NCI-H2227 treated with DMSO at 0.1 percent for 48 hours (cell line): ENCODE results near the gene IFI6.
"Not testable (repeated sequence)": the region's sequence is repeated elsewhere in the genome, so short reads cannot be mapped to it uniquely, and the experiment has no call there.

ENCODE experiments used
- DNase-seq: peaks from one replicate; lab custom pipeline; 2025; lab: John Stamatoyannopoulos, UW

IFI6 gene

GRCh38 chr1:27650539-27651175, 21.3 kb downstream of the IFI6 start:
- no peak for DNase-seq

- DNase-seq: no peak
Measured at GRCh38 chr1:27650171-27650538, 21.8 kb downstream of the IFI6 start.

GRCh38 chr1:27649306-27649635, 22.7 kb downstream of the IFI6 start:
- DNase-seq: no peak

GRCh38 chr1:27648602-27649305, 23.2 kb downstream of the IFI6 start:
- no peak for DNase-seq

GRCh38 chr1:27647328-27647727, 24.7 kb downstream of the IFI6 start:
- DNase-seq: no peak

GRCh38 chr1:27646676-27647075, 25.3 kb downstream of the IFI6 start:
- DNase-seq: no peak

GRCh38 chr1:27645071-27645415, 26.9 kb downstream of the IFI6 start:
- DNase-seq: no peak

- DNase-seq: no peak
Measured at GRCh38 chr1:27644369-27645070, 27.5 kb downstream of the IFI6 start.

GRCh38 chr1:27643600-27644368, 28.2 kb downstream of the IFI6 start:
- DNase-seq: no peak

- DNase-seq: not testable (repeated sequence)
Measured at GRCh38 chr1:27640514-27640913, 31.5 kb downstream of the IFI6 start.

GRCh38 chr1:27638805-27639204, 33.2 kb downstream of the IFI6 start:
- DNase-seq: no peak

- DNase-seq: no peak
Measured at GRCh38 chr1:27638047-27638734, 33.8 kb downstream of the IFI6 start.

- DNase-seq: no peak
Measured at GRCh38 chr1:27635396-27636142, 36.4 kb downstream of the IFI6 start.

- DNase-seq: no peak
Measured at GRCh38 chr1:27634985-27635367, 37.0 kb downstream of the IFI6 start, which contains the start of gene FGR. FGR (minus strand) TSS chr1:27635185; CDS start chr1:27623916, 11,269 bp downstream.

GRCh38 chr1:27634177-27634984, 37.6 kb downstream of the IFI6 start:
- DNase-seq: no peak

- DNase-seq: no peak
Measured at GRCh38 chr1:27633640-27634176, 38.3 kb downstream of the IFI6 start.

GRCh38 chr1:27633298-27633610, 38.7 kb downstream of the IFI6 start:
- no peak for DNase-seq

GRCh38 chr1:27632387-27633297, 39.4 kb downstream of the IFI6 start:
- DNase-seq: no peak

- DNase-seq: no peak
Measured at GRCh38 chr1:27630859-27631491, 41.0 kb downstream of the IFI6 start.
